Psoas muscle (tissue), 8 donors: Measurements from ENCODE around the gene ASTN2. TPM values are rescaled to one million over a fixed set of nuclear protein-coding genes. Genes with fewer than 3 reads are reported as not detected.
A peak's percentile ranks its signal among the peaks of the same experiment; 100 is the strongest.

ENCODE experiments used
- ATAC-seq, 4 donors: fragments of 200-7000 bp; cut with Tn5 transposase; one replicate each; pipeline ENCODE4 v1.9.1; 2020; ENCODE audit warnings: moderate library complexity in 3 of 4, mild to moderate bottlenecking in 2 of 4
- DNase-seq, 2 donors: peaks; one replicate each; pipeline ENCODE4 v3.0.0-alpha.2; 2020
- H3K27ac ChIP-seq: fragments of 200-600 bp; one replicate; pipeline ENCODE4 v1.8.0; 2022
- H3K27me3 ChIP-seq, 3 donors: fragments of 200-600 bp in 1 of 3; one replicate each; pipeline versions ENCODE4 v1.6.1 to v1.8.0; 2013 to 2022; ENCODE audit warnings: low read length in 2 of 3, mild to moderate bottlenecking in 2 of 3, moderate library complexity in 1 of 3; ENCODE audit not compliant: insufficient read depth in 3 of 3
- H3K36me3 ChIP-seq, 2 donors: fragments of 200-600 bp in 1 of 2; one replicate each; pipeline versions ENCODE4 v1.6.1 to v1.8.0; 2013 to 2022; ENCODE audit warnings: low read depth in 1 of 2, mild to moderate bottlenecking in 1 of 2, moderate library complexity in 1 of 2; ENCODE audit not compliant: insufficient read depth in 1 of 2
- H3K4me1 ChIP-seq: fragments of 200-600 bp; one replicate; pipeline ENCODE4 v1.8.0; 2022
- H3K4me3 ChIP-seq: fragments of 200-600 bp; one replicate; pipeline ENCODE4 v1.8.0; 2022; ENCODE audit warnings: mild to moderate bottlenecking
- H3K9me3 ChIP-seq: fragments of 200-600 bp; one replicate; pipeline ENCODE4 v1.8.0; 2022
- WGBS, 3 donors: extraction: QIAGEN DNeasy Blood & Tissue Kit; methylation state at CpG; one replicate each; pipeline versions ENCODE4 v1.1.6 to v1.1.7; 2013; 5-methylcytosine and 5-hydroxymethylcytosine counted together
- intact Hi-C, 2 donors: fragments of 100-400 bp; cut with DNase I; formaldehyde crosslinking; loops; one replicate each; pipeline versions ENCODE4 v1.11.0 to v1.14.2; 2022
- polyA plus RNA-seq, 3 donors: library from polyadenylated mRNA; stranded (reverse); fragments of 200-250 nt; gene quantifications; one replicate each; pipeline ENCODE4 v1.2.3, GENCODE V29; 2013
- total RNA-seq, 4 donors: library from RNA; stranded (reverse); fragmentation: NEBNext Ultra II Directional in 2 of 4; extraction: Animal tissue kit (Norgen Biotek cat#: 25700) in 2 of 4; gene quantifications; one replicate each; pipeline versions ENCODE4 v1.2.1 to v1.2.4, GENCODE V29; 2021 to 2023
- TF ChIP-seq, protein P1 (sequence below): fragments of 200-600 bp; IDR thresholded peaks from one replicate; pipeline ENCODE4 v1.8.0; 2022; ENCODE audit warnings: antibody characterized with exemption
- donor health status: healthy with polysubstance abuse.
- donor health status: DM: no; HTN: no; CAD: no; lungs with moderate emphysema.
- donor health status: Bipolar disorder and iron deficiency.
- donor health status: healthy.
- donor health status: DM: yes; HTN: yes; CAD: no.
- donor health status: DM: no; HTN: no; CAD: no.
- donor health status: DM: no; HTN: no; CAD: no.
- donor health status: DM: yes; HTN: yes; CAD: no.

ASTN2 gene
- total and polyA plus RNA-seq, 7 donors: 2.0 to 10.3 (median 3.3) TPM

DNA sequence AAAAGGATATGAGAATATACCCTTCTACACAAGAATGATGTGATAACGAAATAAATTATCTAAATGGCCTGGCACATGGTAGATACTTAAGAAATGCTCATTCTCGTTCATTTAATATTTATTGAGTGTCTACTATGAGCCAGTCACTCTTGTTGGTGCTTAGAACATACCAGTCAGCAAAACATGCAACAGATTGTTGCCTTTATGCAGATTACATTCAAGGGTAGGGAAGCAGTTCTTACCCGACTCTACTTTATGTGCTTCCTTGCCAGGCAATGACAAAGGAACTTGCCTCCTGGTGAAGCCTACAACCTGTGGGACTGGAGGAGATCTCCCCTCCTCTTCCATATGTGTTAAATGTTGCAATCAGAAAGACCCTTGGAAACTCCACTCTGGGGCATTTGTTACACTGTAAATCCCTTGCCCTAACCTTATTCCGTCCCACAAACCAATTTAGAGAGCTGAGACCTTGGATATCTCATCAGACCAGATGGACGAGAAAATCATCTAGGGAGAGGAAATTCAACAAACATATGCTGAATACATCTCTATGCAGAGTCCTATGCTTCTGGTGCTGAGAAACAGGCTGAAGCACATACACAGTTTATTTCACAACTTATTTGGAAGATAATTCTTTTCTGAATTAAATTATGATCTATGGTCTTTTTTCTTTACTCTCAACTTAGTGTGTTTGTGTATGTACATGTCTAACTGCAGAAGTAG, 855.9 kb downstream of the ASTN2 start:
- H3K4me3 ChIP-seq: no peak overlapping the region
- WGBS, 3 donors: 81 to 87% (median 87%) methylated on average over 5 of the region's 5 CpGs
- no peaks in the 10 kb centered on the region for H3K27me3 ChIP-seq
- TF ChIP-seq, protein P1, sequence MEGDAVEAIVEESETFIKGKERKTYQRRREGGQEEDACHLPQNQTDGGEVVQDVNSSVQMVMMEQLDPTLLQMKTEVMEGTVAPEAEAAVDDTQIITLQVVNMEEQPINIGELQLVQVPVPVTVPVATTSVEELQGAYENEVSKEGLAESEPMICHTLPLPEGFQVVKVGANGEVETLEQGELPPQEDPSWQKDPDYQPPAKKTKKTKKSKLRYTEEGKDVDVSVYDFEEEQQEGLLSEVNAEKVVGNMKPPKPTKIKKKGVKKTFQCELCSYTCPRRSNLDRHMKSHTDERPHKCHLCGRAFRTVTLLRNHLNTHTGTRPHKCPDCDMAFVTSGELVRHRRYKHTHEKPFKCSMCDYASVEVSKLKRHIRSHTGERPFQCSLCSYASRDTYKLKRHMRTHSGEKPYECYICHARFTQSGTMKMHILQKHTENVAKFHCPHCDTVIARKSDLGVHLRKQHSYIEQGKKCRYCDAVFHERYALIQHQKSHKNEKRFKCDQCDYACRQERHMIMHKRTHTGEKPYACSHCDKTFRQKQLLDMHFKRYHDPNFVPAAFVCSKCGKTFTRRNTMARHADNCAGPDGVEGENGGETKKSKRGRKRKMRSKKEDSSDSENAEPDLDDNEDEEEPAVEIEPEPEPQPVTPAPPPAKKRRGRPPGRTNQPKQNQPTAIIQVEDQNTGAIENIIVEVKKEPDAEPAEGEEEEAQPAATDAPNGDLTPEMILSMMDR: no peak
- H3K9me3 ChIP-seq: no peaks in the 10 kb centered on the region
- ATAC-seq: no peak
- intact Hi-C loops: no loop called here
- H3K27ac ChIP-seq: no peak overlapping the region
- H3K36me3 ChIP-seq: no peaks in the 10 kb centered on the region
- no peak for DNase-seq
- no peaks in the 10 kb centered on the region for H3K4me1 ChIP-seq

DNA sequence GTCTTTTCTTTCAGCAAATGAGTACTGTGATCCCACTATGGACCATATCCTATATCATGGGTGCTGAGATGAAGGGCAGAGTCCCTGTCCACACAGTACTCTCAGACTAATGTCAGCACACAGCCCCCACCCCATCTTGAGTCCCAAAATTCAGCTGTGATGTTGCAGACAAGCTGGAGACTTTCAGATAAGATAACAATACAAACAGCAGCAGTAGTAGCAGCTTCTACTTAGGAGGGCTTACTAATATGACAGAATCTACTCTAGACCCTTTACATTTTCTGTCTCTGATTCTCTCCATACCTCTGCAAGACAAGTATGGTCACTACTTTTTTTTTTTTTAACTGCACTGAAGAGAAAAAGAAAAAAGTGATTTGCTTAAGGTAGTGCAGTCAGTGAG, 856.8 kb downstream of the ASTN2 start:
- no peak for DNase-seq
- Histone ChIP-seq H3K9me3 (no peaks in the 10 kb centered on the region), H3K27me3 (no peaks in the 10 kb centered on the region), H3K36me3 (no peaks in the 10 kb centered on the region), H3K27ac (no peak overlapping the region), H3K4me3 (no peak overlapping the region), H3K4me1 (no peaks in the 10 kb centered on the region)
- ATAC-seq: no peak
- intact Hi-C loops: no loop called here
- TF ChIP-seq, protein P1: no peak

DNA sequence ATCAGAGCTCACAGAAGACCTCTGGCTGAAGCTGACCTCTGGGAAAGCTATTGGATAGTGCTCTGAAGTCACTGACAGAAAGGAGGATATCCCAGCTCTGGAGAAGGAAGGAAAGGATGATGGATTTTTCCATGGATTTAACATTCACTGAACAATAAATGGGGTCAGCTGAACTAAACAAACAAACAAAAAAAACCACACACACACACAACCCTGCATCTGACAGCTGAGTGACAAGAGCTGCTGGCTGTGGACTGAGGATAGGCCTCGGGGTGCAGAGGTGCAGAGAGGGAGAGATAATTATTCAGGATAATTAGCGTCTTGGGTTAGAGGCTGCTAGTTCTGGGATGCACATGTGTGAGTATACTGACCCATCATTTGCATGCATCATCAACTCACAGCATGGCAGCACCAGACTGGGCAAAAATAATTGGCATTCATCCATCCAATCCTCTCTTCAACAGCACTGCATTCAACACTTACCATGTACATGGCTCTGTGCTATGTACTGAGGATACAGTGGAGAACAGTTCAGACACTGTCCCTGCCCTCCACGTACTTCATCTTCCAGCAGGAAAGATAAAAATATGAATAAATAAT, 859.2 kb downstream of the ASTN2 start:
- H3K27me3 ChIP-seq: no peaks in the 10 kb centered on the region
- intact Hi-C loops: no loop called here

DNA sequence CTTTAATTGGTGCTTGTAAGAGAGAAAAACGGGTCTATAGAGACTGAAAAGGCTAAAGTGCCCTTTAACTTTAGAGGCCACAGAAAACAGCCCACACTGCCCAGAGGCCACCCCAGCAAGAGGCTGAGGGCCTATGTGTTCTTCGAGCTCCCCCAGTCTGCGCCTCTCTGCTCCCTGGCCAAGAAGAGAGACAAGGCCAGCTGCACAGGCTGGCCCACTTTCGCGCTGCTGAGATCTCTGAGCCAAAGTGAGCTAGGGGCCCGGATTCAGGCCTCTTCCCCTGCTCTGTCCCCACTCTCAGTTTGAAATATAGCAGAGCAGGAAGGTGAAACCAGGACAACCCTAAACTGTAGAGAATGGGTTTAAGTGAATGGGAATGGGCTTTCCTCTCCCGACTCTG, 859.7 kb downstream of the ASTN2 start:
- no peaks in the 10 kb centered on the region for H3K36me3 ChIP-seq
- ATAC-seq (peak; percentile 61 to 80 (median 66)), DNase-seq (peak; percentile 19 to 67)
- intact Hi-C loops: no loop called here
- no peaks in the 10 kb centered on the region for H3K27me3 ChIP-seq
- no peaks in the 10 kb centered on the region for H3K9me3 ChIP-seq
- peak overlapping the region; percentile 4 for H3K27ac ChIP-seq
- H3K4me3 ChIP-seq: no peak overlapping the region
- peaks cover 13% of the 10 kb centered on the region for H3K4me1 ChIP-seq
- WGBS, 3 donors: 40 to 61% (median 54%) methylated on average over 7 of the region's 7 CpGs
- TF ChIP-seq, protein P1: no peak

More for the DNA sequence above, 859.2 kb downstream of the ASTN2 start:
- ATAC-seq (peak in 2 of 4 donors; percentile 13 to 27), DNase-seq (no peak)
- TF ChIP-seq, protein P1: no peak
- Histone ChIP-seq H3K36me3 (no peaks in the 10 kb centered on the region), H3K27ac (peak overlapping the region; percentile 4), H3K4me1 (peaks cover 11% of the 10 kb centered on the region), H3K9me3 (no peaks in the 10 kb centered on the region), H3K4me3 (no peak overlapping the region)
- WGBS, 3 donors: 55 to 74% (median 68%) methylated on average over 3 of the region's 3 CpGs
